OCI-LY1 (cell line): Measurements from ENCODE around the gene GPRIN1.
A peak's percentile ranks its signal among the peaks of the same experiment; 100 is the strongest.

Experiments used
- H2AFZ ChIP-seq: fragments of 200-600 bp; sonication (generic), shearing (Covaris generic); 2 replicates; pipeline ENCODE4 v1.6.0; 2014; ENCODE audit warnings: antibody characterized with exemption, mild to moderate bottlenecking, low read length
- H3F3A ChIP-seq: fragments of 200-600 bp; sonication (generic), shearing (Covaris generic); 2 replicates; pipeline ENCODE4 v1.6.0; 2014; ENCODE audit warnings: mild to moderate bottlenecking, antibody characterized with exemption, low read length, moderate library complexity; ENCODE audit not compliant: insufficient read depth
- H3K27ac ChIP-seq: fragments of 200-600 bp; sonication (generic); 2 replicates; pipeline ENCODE4 v1.5.1; 2014; ENCODE audit warnings: low read length, mixed run types, mild to moderate bottlenecking, low read depth; ENCODE audit not compliant: poor library complexity, severe bottlenecking
- H3K27me3 ChIP-seq: fragments of 200-600 bp; sonication (generic); 2 replicates; pipeline ENCODE4 v1.6.0; 2014; ENCODE audit warnings: antibody characterized with exemption, mild to moderate bottlenecking, low read length, moderate library complexity; ENCODE audit not compliant: insufficient read depth
- H3K36me3 ChIP-seq: fragments of 200-600 bp; sonication (generic); 2 replicates; pipeline ENCODE4 v1.6.1; 2014; ENCODE audit warnings: mild to moderate bottlenecking, antibody characterized with exemption, low read length, moderate library complexity, mixed read lengths; ENCODE audit not compliant: insufficient read depth
- H3K4me1 ChIP-seq: fragments of 200-600 bp; sonication (generic); 2 replicates; pipeline ENCODE4 v1.5.1; 2014; ENCODE audit warnings: mild to moderate bottlenecking, low read length, moderate library complexity; ENCODE audit not compliant: insufficient read depth, severe bottlenecking
- H3K4me2 ChIP-seq: fragments of 200-600 bp; sonication (generic), shearing (Covaris generic); 2 replicates; pipeline ENCODE4 v1.6.1; 2014; ENCODE audit warnings: low read length
- H3K4me3 ChIP-seq: fragments of 200-600 bp; sonication (generic); 2 replicates; pipeline ENCODE4 v1.5.1; 2014; ENCODE audit warnings: low read length, low read depth, mild to moderate bottlenecking, mixed read lengths; ENCODE audit not compliant: poor library complexity, severe bottlenecking
- H3K79me2 ChIP-seq: fragments of 200-600 bp; shearing (Covaris generic); 2 replicates; pipeline ENCODE4 v1.6.1; 2016; ENCODE audit warnings: mixed run types, low read length, mixed read lengths; ENCODE audit not compliant: insufficient read depth
- H3K9ac ChIP-seq: fragments of 200-600 bp; sonication (generic), shearing (Covaris generic); 2 replicates; pipeline ENCODE4 v1.6.1; 2014; ENCODE audit warnings: mild to moderate bottlenecking, low read length, mixed read lengths
- H3K9me2 ChIP-seq: fragments of 200-600 bp; sonication (generic), shearing (Covaris generic); 2 replicates; pipeline ENCODE4 v1.6.1; 2014; ENCODE audit warnings: low read depth, mild to moderate bottlenecking, low read length, mixed read lengths
- H3K9me3 ChIP-seq: fragments of 200-600 bp; shearing (Covaris generic); 2 replicates; pipeline ENCODE4 v1.6.1; 2014; ENCODE audit warnings: low read length, mixed read lengths
- H4K20me1 ChIP-seq: fragments of 200-600 bp; sonication (generic), shearing (Covaris generic); 2 replicates; pipeline ENCODE4 v1.6.0; 2016; ENCODE audit warnings: mild to moderate bottlenecking, low read length; ENCODE audit not compliant: insufficient read depth
- CTCF ChIP-seq: fragments of 200-600 bp; sonication (generic), shearing (Covaris generic); IDR thresholded peaks from 2 replicates; pipeline ENCODE4 v1.5.1; 2017; ENCODE audit warnings: mild to moderate bottlenecking, antibody characterized with exemption, low read length, moderate library complexity, mixed read lengths
- EZH2 ChIP-seq: fragments of 200-600 bp; sonication (generic), shearing (Covaris generic); IDR thresholded peaks from 2 replicates; pipeline ENCODE4 v1.8.0; 2017; ENCODE audit warnings: borderline replicate concordance, mixed run types, mild to moderate bottlenecking, antibody characterized with exemption, low read length, moderate library complexity, mixed read lengths

Gene GPRIN1

GRCh38 chr5:176631383-176632200 is 21.6 kb upstream of the GPRIN1 start:
- Histone ChIP-seq H3K9me2 (no peaks in the 10 kb centered on the region), H3K9ac (no peak overlapping the region), H2AFZ (no peak overlapping the region), H3K4me1 (peaks cover 29% of the 10 kb centered on the region), H3F3A (no peaks in the 10 kb centered on the region), H3K79me2 (no peaks in the 10 kb centered on the region), H4K20me1 (no peaks in the 10 kb centered on the region), H3K27me3 (peaks cover 12% of the 10 kb centered on the region), H3K36me3 (no peaks in the 10 kb centered on the region), H3K27ac (no peak overlapping the region), H3K4me3 (peak overlapping the region; percentile 59), H3K9me3 (no peaks in the 10 kb centered on the region), H3K4me2 (no peak overlapping the region; the same call in 1 of the 2 replicates)
- TF ChIP-seq CTCF (no peak), EZH2 (no peak)

- Histone ChIP-seq H3F3A (no peaks in the 10 kb centered on the region), H2AFZ (no peak overlapping the region), H3K27me3 (peaks cover 12% of the 10 kb centered on the region), H4K20me1 (no peaks in the 10 kb centered on the region), H3K9me2 (no peaks in the 10 kb centered on the region), H3K4me1 (peaks cover 29% of the 10 kb centered on the region), H3K9ac (peak overlapping the region; percentile 5; the same call in 1 of the 2 replicates), H3K9me3 (no peaks in the 10 kb centered on the region), H3K36me3 (no peaks in the 10 kb centered on the region), H3K4me2 (peak overlapping the region; percentile 77), H3K27ac (no peak overlapping the region), H3K4me3 (peak overlapping the region; percentile 59), H3K79me2 (no peaks in the 10 kb centered on the region)
- no peak for TF ChIP-seq EZH2
- TF ChIP-seq CTCF, result no peak
These were observed 20.8 kb upstream of the GPRIN1 start for GRCh38 chr5:176630681-176631222.

- Histone ChIP-seq H3K9me3 (no peaks in the 10 kb centered on the region), H3K9me2 (no peaks in the 10 kb centered on the region), H3K4me2 (peak within 1 kb of the TSS; percentile 77), H2AFZ (no peak within 1 kb of the TSS), H4K20me1 (no peaks in the 10 kb centered on the region), H3F3A (no peaks in the 10 kb centered on the region), H3K27me3 (peaks cover 5% of the 10 kb centered on the region), H3K9ac (peak within 1 kb of the TSS; percentile 47; the same call in 1 of the 2 replicates), H3K79me2 (no peaks in the 10 kb centered on the region), H3K4me3 (peak within 1 kb of the TSS; percentile 59), H3K36me3 (no peaks in the 10 kb centered on the region), H3K4me1 (peaks cover 29% of the 10 kb centered on the region), H3K27ac (no peak within 1 kb of the TSS)
- TF ChIP-seq EZH2 (no peak), CTCF (no peak)
These were observed 20.1 kb upstream of the GPRIN1 start, which contains the start of the genes EIF4E1B and SNCB for GRCh38 chr5:176629853-176630680. Gene EIF4E1B, plus strand, starts transcription at chr5:176630675. Its CDS starts 12,113 bp downstream, at chr5:176642788. Gene SNCB, minus strand, starts transcription at chr5:176630534. Its CDS starts 880 bp downstream, at chr5:176629654.
